GM23338 (cell line): ENCODE results near the gene TMEM134. TPM values are rescaled to one million over a fixed set of nuclear protein-coding genes. Genes with fewer than 3 reads are reported as not detected.

Experiments used
- ATAC-seq: fragments of 200-7000 bp; cut with Tn5 transposase; 3 replicates; pipeline ENCODE4 v1.9.1; 2020
- DNase-seq: peaks from one replicate; pipeline ENCODE4 v3.0.0-alpha.2; 2015; ENCODE audit warnings: low spot score
- H2AFZ ChIP-seq: fragments of 200-600 bp; sonication (generic); 2 replicates; pipeline ENCODE4 v1.8.0; 2016; ENCODE audit warnings: antibody characterized with exemption, mild to moderate bottlenecking, moderate library complexity
- H3F3A ChIP-seq: fragments of 200-600 bp; sonication (generic); replicated peaks from 2 replicates; pipeline ENCODE4 v1.8.0; 2017; ENCODE audit warnings: antibody characterized with exemption, mixed run types, low read depth
- H3K27ac ChIP-seq: fragments of 200-600 bp; sonication (generic); 2 replicates; pipeline ENCODE4 v1.6.1; 2016; ENCODE audit warnings: low read depth
- H3K27me3 ChIP-seq: fragments of 200-600 bp; sonication (generic); 2 replicates; pipeline ENCODE4 v1.8.0; 2016; ENCODE audit warnings: mild to moderate bottlenecking, mixed run types, moderate library complexity; ENCODE audit not compliant: insufficient read depth
- H3K36me3 ChIP-seq: fragments of 200-600 bp; sonication (generic); 2 replicates; pipeline ENCODE4 v1.8.0; 2016; ENCODE audit warnings: mild to moderate bottlenecking; ENCODE audit not compliant: insufficient read depth
- H3K4me1 ChIP-seq: fragments of 200-600 bp; sonication (generic); 2 replicates; pipeline ENCODE4 v1.8.0; 2016; ENCODE audit warnings: mild to moderate bottlenecking, moderate library complexity; ENCODE audit not compliant: insufficient read depth
- H3K4me2 ChIP-seq: fragments of 200-600 bp; sonication (generic); 2 replicates; pipeline ENCODE4 v1.7.1; 2017; ENCODE audit warnings: mixed run types
- H3K4me3 ChIP-seq: fragments of 200-600 bp; sonication (generic); 2 replicates; pipeline ENCODE4 v1.6.1; 2016; ENCODE audit warnings: mixed run types
- H3K79me2 ChIP-seq: fragments of 200-600 bp; sonication (generic); replicated peaks from 2 replicates; pipeline ENCODE4 v1.8.0; 2017; ENCODE audit warnings: mild to moderate bottlenecking; ENCODE audit not compliant: insufficient read depth
- H3K9me2 ChIP-seq: fragments of 200-600 bp; sonication (generic); 2 replicates; pipeline ENCODE4 v1.8.0; 2017; ENCODE audit not compliant: insufficient read depth
- H4K20me1 ChIP-seq: fragments of 200-600 bp; sonication (generic); replicated peaks from 2 replicates; pipeline ENCODE4 v1.8.0; 2017; ENCODE audit warnings: mild to moderate bottlenecking; ENCODE audit not compliant: insufficient read depth
- H3K27ac Mint-ChIP-seq: 2 replicates; pipeline ENCODE4 v1.8.0; 2020; ENCODE audit warnings: inconsistent platforms, mild to moderate bottlenecking, moderate library complexity, mixed read lengths
- H3K27me3 Mint-ChIP-seq: 3 replicates; pipeline ENCODE4 v1.8.0; 2022; ENCODE audit warnings: low read depth, mild to moderate bottlenecking, moderate library complexity, mixed read lengths, inconsistent platforms; ENCODE audit not compliant: insufficient read depth, poor library complexity
- H3K36me3 Mint-ChIP-seq: 3 replicates; pipeline ENCODE4 v1.8.0; 2021; ENCODE audit warnings: low read depth, mild to moderate bottlenecking, inconsistent platforms, moderate library complexity, mixed read lengths
- H3K4me1 Mint-ChIP-seq: 3 replicates; pipeline ENCODE4 v1.8.0; 2020; ENCODE audit warnings: mild to moderate bottlenecking, inconsistent platforms, mixed read lengths
- H3K4me3 Mint-ChIP-seq: 3 replicates; pipeline ENCODE4 v1.8.0; 2021; ENCODE audit warnings: moderate library complexity, mild to moderate bottlenecking, inconsistent platforms, mixed read lengths
- H3K9me3 Mint-ChIP-seq: 3 replicates; pipeline ENCODE4 v1.8.0; 2020; ENCODE audit warnings: moderate library complexity, mild to moderate bottlenecking, inconsistent platforms, mixed read lengths
- CREB1 ChIP-seq: fragments of 250-450 bp; sonication (Bioruptor Pico); IDR thresholded peaks from 2 replicates; pipeline ENCODE4 v1.5.0; 2020; ENCODE audit warnings: low read depth, mild to moderate bottlenecking, moderate library complexity
- CTCF ChIP-seq, 2 experiments: fragments of 200-600 bp in 1 of 2; sonication (generic) in 1 of 2; conservative IDR thresholded peaks; 2 replicates each; pipeline versions ENCODE4 v1.5.1 to v1.6.1; 2016 to 2017; ENCODE audit warnings: antibody characterized with exemption in 2 of 2, low read depth in 2 of 2, mild to moderate bottlenecking in 2 of 2, moderate library complexity in 1 of 2
- EZH2 ChIP-seq: fragments of 200-600 bp; sonication (generic); IDR thresholded peaks from one replicate; pipeline ENCODE4 v1.8.0; 2017; ENCODE audit warnings: antibody characterized with exemption, mild to moderate bottlenecking, low read depth; ENCODE audit not compliant: unreplicated experiment
- EZH2phosphoT487 ChIP-seq: fragments of 200-600 bp; sonication (generic); IDR thresholded peaks from one replicate; pipeline ENCODE4 v1.8.1; 2018; ENCODE audit warnings: antibody characterized with exemption; ENCODE audit not compliant: unreplicated experiment
- JUNB ChIP-seq: IDR thresholded peaks from one replicate; pipeline ENCODE4 v1.6.1; 2016; ENCODE audit warnings: antibody characterized with exemption; ENCODE audit not compliant: unreplicated experiment
- NANOG ChIP-seq: IDR thresholded peaks from 2 replicates; pipeline ENCODE4 v1.6.1; 2016; ENCODE audit warnings: antibody characterized with exemption, borderline replicate concordance
- POLR2AphosphoS5 ChIP-seq: IDR thresholded peaks from 2 replicates; pipeline ENCODE4 v1.6.1; 2016; ENCODE audit warnings: antibody characterized with exemption, low read depth
- REST ChIP-seq: IDR thresholded peaks from one replicate; pipeline ENCODE4 v1.6.1; 2018; ENCODE audit warnings: antibody characterized with exemption; ENCODE audit not compliant: unreplicated experiment
- STAT1 ChIP-seq: IDR thresholded peaks from one replicate; pipeline ENCODE4 v1.6.1; 2016; ENCODE audit warnings: antibody characterized with exemption; ENCODE audit not compliant: unreplicated experiment
- ZNF114 ChIP-seq: fragments of 250-450 bp; sonication (Bioruptor Pico); IDR thresholded peaks from 2 replicates; pipeline ENCODE4 v1.5.0; 2020; ENCODE audit warnings: mild to moderate bottlenecking, moderate library complexity
- ZNF331 ChIP-seq: fragments of 250-450 bp; sonication (Bioruptor Pico); IDR thresholded peaks from 2 replicates; pipeline ENCODE4 v1.5.0; 2020; ENCODE audit warnings: low read depth, mild to moderate bottlenecking, moderate library complexity
- ZNF462 ChIP-seq: fragments of 250-450 bp; sonication (Bioruptor Pico); IDR thresholded peaks from 2 replicates; pipeline ENCODE4 v1.5.0; 2020; ENCODE audit warnings: mild to moderate bottlenecking, moderate library complexity
- polyA plus RNA-seq: library from polyadenylated mRNA; unstranded; fragments of >200 nt; fragmentation: Nextera tagmentation; extraction: Ambion mirVana; gene quantifications from 2 replicates; pipeline ENCODE4 v1.2.1, GENCODE V29; 2016
- total RNA-seq: library from RNA; depleted of rRNA; stranded (reverse); fragments of >200 nt; shearing (Covaris generic); gene quantifications from 2 replicates; pipeline ENCODE4 v1.2.3, GENCODE V29; 2014
- TF ChIP-seq, protein P1 (sequence below): IDR thresholded peaks from 2 replicates; pipeline ENCODE4 v1.6.1; 2016; ENCODE audit warnings: antibody characterized with exemption

TMEM134 gene
- total and polyA plus RNA-seq, 2 experiments from 2014 or later: 61.4 to 69.2 TPM

GRCh38 chr11:67468456-67468758, 644 bp downstream of the TMEM134 start:
- Histone ChIP-seq H3K79me2 (peaks cover 9% of the 10 kb centered on the region; the same call in 1 of the 2 replicates), H3K36me3 (no peaks in the 10 kb centered on the region), H3K27ac (no peak overlapping the region), H3F3A (no peaks in the 10 kb centered on the region), H2AFZ (peak overlapping the region; percentile 78), H4K20me1 (no peaks in the 10 kb centered on the region), H3K9me2 (no peaks in the 10 kb centered on the region), H3K4me3 (peak overlapping the region; percentile 92), H3K4me1 (peaks cover 13% of the 10 kb centered on the region; the same call in 1 of the 2 replicates), H3K27me3 (no peaks in the 10 kb centered on the region), H3K4me2 (peak overlapping the region; percentile 93)
- no peak for TF ChIP-seq CREB1 (CRISPR knock-in tag)
- TF ChIP-seq EZH2: no peak
- TF ChIP-seq STAT1: no peak
- TF ChIP-seq ZNF331 (CRISPR knock-in tag): no peak
- no peak for TF ChIP-seq EZH2phosphoT487
- TF ChIP-seq JUNB: no peak
- no peak for TF ChIP-seq ZNF462 (CRISPR knock-in tag)
- no peak for TF ChIP-seq NANOG
- TF ChIP-seq, protein P1, sequence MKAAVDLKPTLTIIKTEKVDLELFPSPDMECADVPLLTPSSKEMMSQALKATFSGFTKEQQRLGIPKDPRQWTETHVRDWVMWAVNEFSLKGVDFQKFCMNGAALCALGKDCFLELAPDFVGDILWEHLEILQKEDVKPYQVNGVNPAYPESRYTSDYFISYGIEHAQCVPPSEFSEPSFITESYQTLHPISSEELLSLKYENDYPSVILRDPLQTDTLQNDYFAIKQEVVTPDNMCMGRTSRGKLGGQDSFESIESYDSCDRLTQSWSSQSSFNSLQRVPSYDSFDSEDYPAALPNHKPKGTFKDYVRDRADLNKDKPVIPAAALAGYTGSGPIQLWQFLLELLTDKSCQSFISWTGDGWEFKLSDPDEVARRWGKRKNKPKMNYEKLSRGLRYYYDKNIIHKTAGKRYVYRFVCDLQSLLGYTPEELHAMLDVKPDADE: no peak
- no peak for TF ChIP-seq CTCF (conservative IDR thresholded peaks at IDR 0.05; ENCODE audit: low read depth in 2 of 2)
- no peak for TF ChIP-seq ZNF114 (CRISPR knock-in tag)
- TF ChIP-seq POLR2AphosphoS5: no peak
- TF ChIP-seq REST: no peak
- peaks cover 15% of the 10 kb centered on the region for H3K4me1 Mint-ChIP-seq
- ATAC-seq: no peak; the same call in 2 of the 3 replicates
- no peaks in the 10 kb centered on the region; the same call in 2 of the 3 replicates for H3K36me3 Mint-ChIP-seq
- DNase-seq: peak; percentile 58
- H3K9me3 Mint-ChIP-seq: no peaks in the 10 kb centered on the region
- H3K4me3 Mint-ChIP-seq: peak overlapping the region; percentile 88
- H3K27ac Mint-ChIP-seq: peak overlapping the region; percentile 93
- peaks cover 20% of the 10 kb centered on the region for H3K27me3 Mint-ChIP-seq
